ENCODE measurements around the gene POLR3A. TPM values are rescaled to one million over a fixed set of nuclear protein-coding genes. Genes with fewer than 3 reads are reported as not detected.

The POLR3A gene
- total and polyA plus RNA-seq, 10 donors: 2.7 to 18.9 (median 15.0) TPM

GRCh38 chr10:77925795-77926565 is 103.3 kb downstream of the POLR3A start:
- peaks cover 0 to 85% (median 31%) of the 10 kb centered on the region in 7 donors for H3K27me3 ChIP-seq (replicated peaks in 1 of 7)
- intact Hi-C loops (cut with DNase I; ENCODE audit: low total_unique reads): no loop called here
- peak in 1 of 3 donors; percentile 17 for TF ChIP-seq POLR2AphosphoS5 (IDR thresholded peaks at IDR 0.05)
- TF ChIP-seq CTCF (IDR thresholded peaks at IDR 0.05 in 8 of 11, conservative IDR thresholded peaks at IDR 0.05 in 3 of 11): no peak

GRCh38 chr10:77925410-77925794 is 103.9 kb downstream of the POLR3A start:
- H3K4me3 ChIP-seq: peak overlapping the region; percentile 47 to 81 (median 54)
- peak overlapping the region in 3 of 8 donors; percentile 58 to 66 (median 65) for H3K27ac ChIP-seq
- H3K9me3 ChIP-seq: no peaks in the 10 kb centered on the region
- H3K36me3 ChIP-seq: no peaks in the 10 kb centered on the region
- 31 to 41% (median 37%) methylated on average over 7 of the region's 7 CpGs for WGBS, 5 donors
- H3K27me3 ChIP-seq (replicated peaks in 1 of 7): peaks cover 0 to 83% (median 31%) of the 10 kb centered on the region in 7 donors
- peaks cover 8 to 28% (median 21%) of the 10 kb centered on the region in 6 donors for H3K4me1 ChIP-seq
- no peak for TF ChIP-seq POLR2A (IDR thresholded peaks at IDR 0.05)
- no peak for TF ChIP-seq CTCF (IDR thresholded peaks at IDR 0.05 in 8 of 11, conservative IDR thresholded peaks at IDR 0.05 in 3 of 11)
- TF ChIP-seq POLR2AphosphoS5 (IDR thresholded peaks at IDR 0.05): no peak
- intact Hi-C loops (cut with DNase I; ENCODE audit: low total_unique reads): no loop called here
- DNase-seq: no peak

More at GRCh38 chr10:77925795-77926565, 103.3 kb downstream of the POLR3A start:
- no peaks in the 10 kb centered on the region for H3K9me3 ChIP-seq
- H3K36me3 ChIP-seq: no peaks in the 10 kb centered on the region
- H3K4me3 ChIP-seq: peak overlapping the region; percentile 47 to 81 (median 54)
- peaks cover 8 to 28% (median 21%) of the 10 kb centered on the region in 6 donors for H3K4me1 ChIP-seq
- peak overlapping the region in 5 of 8 donors; percentile 31 to 66 (median 58) for H3K27ac ChIP-seq
- DNase-seq: peak; percentile 80
- 2 to 5% (median 2%) methylated on average over 10 to 73 of the region's 73 CpGs for WGBS, 5 donors

- Histone ChIP-seq H3K36me3 (no peaks in the 10 kb centered on the region), H3K27ac (no peak overlapping the region), H3K4me1 (peaks cover 8 to 27% (median 21%) of the 10 kb centered on the region in 6 donors), H3K27me3 (replicated peaks in 1 of 7) (peaks cover 0 to 56% (median 31%) of the 10 kb centered on the region in 7 donors), H3K9me3 (no peaks in the 10 kb centered on the region), H3K4me3 (no peak overlapping the region)
- TF ChIP-seq POLR2A (IDR thresholded peaks at IDR 0.05): no peak
- no peak for TF ChIP-seq CTCF (IDR thresholded peaks at IDR 0.05 in 8 of 11, conservative IDR thresholded peaks at IDR 0.05 in 3 of 11)
- TF ChIP-seq POLR2AphosphoS5 (IDR thresholded peaks at IDR 0.05): no peak
- intact Hi-C loops (cut with DNase I; ENCODE audit: low total_unique reads): no loop called here
- no peak for DNase-seq
- WGBS, 5 donors: 81 to 88% (median 86%) methylated on average over 7 to 8 of the region's 8 CpGs
Observed at GRCh38 chr10:77922566-77923179, 106.6 kb downstream of the POLR3A start.

GRCh38 chr10:77922055-77922454 is 107.3 kb downstream of the POLR3A start:
- no peak for DNase-seq
- H3K27ac ChIP-seq: no peak overlapping the region
- no peaks in the 10 kb centered on the region for H3K9me3 ChIP-seq
- peaks cover 8 to 21% (median 16%) of the 10 kb centered on the region in 6 donors for H3K4me1 ChIP-seq
- no peak for TF ChIP-seq POLR2A (IDR thresholded peaks at IDR 0.05)
- no peak for TF ChIP-seq POLR2AphosphoS5 (IDR thresholded peaks at IDR 0.05)
- TF ChIP-seq CTCF (IDR thresholded peaks at IDR 0.05 in 8 of 11, conservative IDR thresholded peaks at IDR 0.05 in 3 of 11): no peak
- intact Hi-C loops (cut with DNase I; ENCODE audit: low total_unique reads): no loop called here
- WGBS, 5 donors: 94 to 97% (median 96%) methylated on average over 5 of the region's 5 CpGs
- no peaks in the 10 kb centered on the region for H3K36me3 ChIP-seq
- H3K27me3 ChIP-seq (replicated peaks in 1 of 7): peaks cover 0 to 49% (median 26%) of the 10 kb centered on the region in 7 donors
- H3K4me3 ChIP-seq: no peak overlapping the region
